K562 (cell line): Measurements from ENCODE around the gene PLOD1. TPM values are rescaled to one million over a fixed set of nuclear protein-coding genes. Genes with fewer than 3 reads are reported as not detected.

Experiments used
- BCOR ChIP-seq: fragments of 450-650 bp; IDR thresholded peaks from 2 replicates; pipeline ENCODE4 v1.6.1; 2016
- PRDM10 ChIP-seq: fragments of 450-650 bp; IDR thresholded peaks from 2 replicates; pipeline ENCODE4 v1.6.1; 2018; ENCODE audit not compliant: partially characterized antibody
- RB1 ChIP-seq: fragments of 450-650 bp; IDR thresholded peaks from 2 replicates; pipeline ENCODE4 v1.6.1; 2017; ENCODE audit warnings: low read depth, mild to moderate bottlenecking
- STAG1 ChIP-seq: sonication (generic); formaldehyde crosslinking; IDR thresholded peaks from 2 replicates; pipeline ENCODE4 v1.5.0; 2020; ENCODE audit warnings: missing genetic modification reagents, borderline replicate concordance
- ZNF592 ChIP-seq: fragments of 450-650 bp; IDR thresholded peaks from 2 replicates; pipeline ENCODE4 v1.6.1; 2017; ENCODE audit warnings: antibody characterized with exemption, mild to moderate bottlenecking
- polyA plus RNA-seq, 8 experiments: library from polyadenylated mRNA; depleted of rRNA in 4 of 8; stranded (reverse) in 5 of 8; unstranded in 3 of 8; fragments of >200 nt; fragmentation: Nextera tagmentation in 2 of 8; fragmentation: Illumina TruSeq in 1 of 8; extraction: Ambion mirVana in 2 of 8; extraction: Trizol in 1 of 8; gene quantifications; 2 replicates each; pipeline versions ENCODE4 v1.2.1 to v1.2.3, GENCODE V29; 2011 to 2014; ENCODE audit warnings: inconsistent platforms in 1 of 8, missing spikeins in 1 of 8
- total RNA-seq, 7 experiments: library from RNA; depleted of rRNA in 6 of 7; stranded (reverse); fragments of >200 nt in 6 of 7; fragmentation: Illumina TruSeq in 2 of 7; extraction: Trizol in 2 of 7; gene quantifications; 2 replicates each; pipeline versions ENCODE4 v1.2.1 to v1.2.3, GENCODE V29; 2011 to 2021; ENCODE audit warnings: low replicate concordance in 1 of 7

The PLOD1 gene
- total and polyA plus RNA-seq, 9 of the 15 experiments (the other 6 are each of a cell fraction or from before 2014, with no cell fraction given): 16.6 to 90.8 (median 52.7) TPM

DNA sequence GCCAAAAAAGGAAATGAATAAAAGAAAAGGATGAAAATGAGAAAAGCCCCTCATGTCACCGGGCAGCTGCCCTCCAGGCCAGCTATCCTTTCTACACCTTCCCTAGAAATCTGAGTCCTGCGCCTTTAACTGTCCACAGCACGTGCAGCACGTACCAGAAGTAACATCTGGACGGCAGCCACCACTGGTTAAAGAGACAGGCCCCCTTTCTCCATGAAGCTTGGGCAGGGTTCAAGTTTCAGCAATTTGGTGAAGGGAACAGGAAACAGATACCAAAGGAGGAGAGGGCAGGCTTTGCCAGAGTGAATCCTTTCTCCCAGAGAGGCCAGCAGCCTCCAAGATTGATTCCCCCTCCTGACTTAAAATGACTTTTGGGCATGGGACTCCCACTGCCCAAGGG, 4.7 kb upstream of the PLOD1 start (continued):
- TF ChIP-seq PRDM10 (peak; percentile 56), BCOR (peak; percentile 64), STAG1 (CRISPR knock-in tag) (no peak), ZNF592 (peak; percentile 60; the same call in 1 of the 2 replicates), RB1 (peak; percentile 70)
